HG02610 (cell line): ENCODE results near the gene KRT85.
A peak's percentile ranks its signal among the peaks of the same experiment; 100 is the strongest.

Experiments used
- ATAC-seq: cut with Tn5 transposase; IDR thresholded peaks from one replicate; pipeline ENCODE4 v1.9.1; 2021; ENCODE audit warnings: mild to moderate bottlenecking, moderate library complexity; ENCODE audit not compliant: unreplicated experiment

The KRT85 gene

DNA sequence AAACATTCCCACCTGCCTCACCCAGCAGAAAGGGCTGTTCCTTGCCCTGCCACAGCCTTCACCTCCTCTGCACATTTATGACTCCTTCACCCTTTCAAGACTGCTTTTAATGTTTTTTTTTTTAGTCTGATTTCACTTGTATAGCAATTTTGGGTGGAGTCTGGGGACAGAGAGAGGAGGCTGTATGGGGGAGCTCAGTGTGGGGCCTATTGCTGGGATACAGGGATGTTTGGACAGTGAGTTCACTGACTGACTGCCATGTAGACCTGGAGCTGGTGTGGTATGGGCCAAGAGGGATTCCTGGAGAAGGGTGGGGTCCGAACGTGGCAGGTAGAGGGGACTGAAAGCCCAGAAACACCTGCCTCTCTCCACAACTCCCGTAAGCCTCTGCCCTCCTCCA is 1.9 kb upstream of the KRT85 start:
- no peak for ATAC-seq

- ATAC-seq = no peak
Measured at GRCh38 chr12:52368508-52368907, 1.2 kb upstream of the KRT85 start.

DNA sequence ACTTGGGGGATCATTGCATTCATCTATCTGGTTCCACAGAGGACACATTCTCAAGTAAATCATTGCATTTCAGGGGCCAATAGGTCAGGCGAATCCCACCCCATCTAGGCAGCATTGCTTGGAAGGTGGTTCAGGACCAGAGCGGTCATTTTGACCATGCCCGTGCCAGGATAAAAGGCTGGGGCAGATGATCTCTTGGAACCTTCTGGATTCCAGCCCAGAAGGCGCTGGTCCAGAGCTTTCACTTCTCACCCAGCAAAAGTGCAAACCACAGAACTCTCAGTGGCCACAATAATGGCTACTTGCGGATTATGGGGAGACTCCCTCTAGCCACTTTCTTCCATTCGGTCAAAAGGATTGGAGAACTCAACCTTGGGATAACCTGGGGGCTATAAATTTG is 595 bp upstream of the KRT85 start:
- ATAC-seq = no peak

DNA sequence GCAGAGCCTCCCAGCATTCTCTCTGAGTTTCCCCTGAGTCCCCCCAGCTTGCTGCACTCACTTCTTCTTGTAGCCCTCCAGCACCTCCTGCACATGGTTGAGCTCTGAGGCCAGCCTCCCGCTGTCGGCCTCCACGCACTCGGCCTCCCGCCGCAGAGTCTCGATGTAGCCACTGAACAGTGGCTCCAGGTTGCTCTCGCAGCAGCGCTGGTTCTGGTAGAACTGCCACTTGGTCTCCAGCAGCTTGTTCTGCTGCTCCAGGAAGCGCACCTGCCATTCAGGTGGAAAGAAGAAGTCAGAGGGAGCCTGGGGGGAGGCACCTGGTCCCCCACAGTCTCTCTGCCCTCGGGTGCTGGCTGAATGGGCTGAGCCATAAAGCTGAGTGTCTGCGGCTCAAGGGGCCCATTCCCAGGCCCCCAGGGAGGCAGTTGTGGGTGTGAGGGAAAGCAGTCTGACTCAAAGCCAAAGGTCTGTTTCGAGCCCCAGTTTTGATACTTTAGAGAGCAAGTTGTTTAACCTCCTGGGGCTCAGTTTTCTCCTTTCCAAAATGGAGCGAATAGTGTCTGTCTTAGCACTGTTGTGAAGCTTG is 2.3 kb downstream of the KRT85 start:
- ATAC-seq = no peak

- ATAC-seq = no peak
Measured at GRCh38 chr12:52364061-52364460, 3.2 kb downstream of the KRT85 start.

- no peak for ATAC-seq
Measured at GRCh38 chr12:52363111-52363679, 4.1 kb downstream of the KRT85 start.

DNA sequence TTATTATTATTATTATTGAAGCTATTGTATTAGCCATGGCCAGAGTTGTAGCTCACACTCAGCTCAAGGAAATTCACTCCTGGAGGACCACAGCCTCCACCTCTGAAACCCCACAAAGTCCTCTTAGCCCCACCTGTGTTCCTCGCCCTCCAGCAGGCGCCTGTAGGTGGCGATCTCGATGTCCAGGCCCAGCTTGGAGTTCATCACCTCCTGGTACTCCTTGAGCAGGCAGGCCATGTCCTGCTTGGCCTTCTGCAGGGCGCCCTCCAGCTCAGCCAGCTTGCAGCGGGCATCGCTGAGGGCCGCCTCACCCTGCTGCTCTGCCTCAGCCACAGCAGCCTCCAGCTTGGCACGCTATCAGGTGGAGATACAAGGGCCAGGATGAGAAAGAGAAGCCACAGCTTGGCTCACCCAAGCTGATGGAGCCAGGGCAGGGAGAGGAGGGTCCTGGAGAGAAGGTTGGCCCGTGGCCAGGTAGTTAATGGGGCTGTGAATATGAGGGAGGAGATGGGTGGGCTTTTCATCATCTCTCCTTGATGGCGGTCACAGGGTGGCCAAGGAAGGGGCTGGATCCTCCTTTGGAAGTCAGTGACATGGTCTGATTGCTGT is 5.1 kb downstream of the KRT85 start:
- no peak for ATAC-seq

DNA sequence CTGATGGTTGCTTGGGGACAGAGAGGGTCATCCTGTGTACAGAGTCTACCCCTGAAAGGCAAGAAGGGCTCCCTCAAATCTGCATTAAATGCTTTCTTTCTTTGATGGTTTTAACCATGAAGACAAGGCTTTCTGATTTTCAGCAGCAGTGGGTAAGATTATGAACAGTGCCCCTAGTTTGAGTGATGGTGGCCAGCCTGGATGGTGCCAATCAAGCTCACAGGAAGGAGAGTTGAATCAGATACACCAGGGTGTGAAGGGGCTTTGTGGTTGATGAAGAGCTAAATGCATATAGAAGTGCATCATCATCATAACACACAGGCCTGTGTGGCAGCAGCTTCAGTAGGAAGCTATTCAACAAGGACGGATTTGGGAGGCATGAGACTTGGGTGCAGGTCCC is 5.7 kb downstream of the KRT85 start:
- ATAC-seq = no peak

DNA sequence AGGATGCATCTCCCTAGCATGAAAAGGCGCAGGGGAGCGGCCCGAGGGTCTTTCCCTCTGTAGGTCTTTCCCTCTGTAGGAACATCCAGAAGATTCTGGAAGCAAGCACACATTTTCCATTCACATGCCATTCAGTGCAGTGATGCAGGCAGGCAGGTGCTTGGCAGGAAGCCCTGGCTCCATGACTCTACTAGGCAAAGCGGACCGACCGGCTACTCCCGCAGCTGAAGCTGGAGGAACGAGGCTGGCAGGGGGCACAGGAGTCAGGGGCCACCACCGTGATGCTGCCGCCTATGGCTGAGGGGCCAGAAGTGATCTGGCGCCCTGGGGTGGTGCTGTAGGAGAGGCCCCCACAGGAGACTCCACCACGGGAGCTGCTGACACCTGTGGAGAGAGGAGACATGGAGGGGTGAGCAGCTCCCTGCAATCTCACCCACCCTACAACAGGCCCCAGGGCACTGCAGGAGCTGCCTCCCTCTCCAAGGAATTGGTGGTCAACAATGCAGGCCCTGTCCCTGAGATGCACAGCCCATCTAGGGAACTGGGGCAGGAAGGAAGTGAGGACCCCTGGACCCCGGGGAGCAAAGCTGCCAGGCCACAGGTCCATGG is 6.5 kb downstream of the KRT85 start:
- ATAC-seq = no peak

DNA sequence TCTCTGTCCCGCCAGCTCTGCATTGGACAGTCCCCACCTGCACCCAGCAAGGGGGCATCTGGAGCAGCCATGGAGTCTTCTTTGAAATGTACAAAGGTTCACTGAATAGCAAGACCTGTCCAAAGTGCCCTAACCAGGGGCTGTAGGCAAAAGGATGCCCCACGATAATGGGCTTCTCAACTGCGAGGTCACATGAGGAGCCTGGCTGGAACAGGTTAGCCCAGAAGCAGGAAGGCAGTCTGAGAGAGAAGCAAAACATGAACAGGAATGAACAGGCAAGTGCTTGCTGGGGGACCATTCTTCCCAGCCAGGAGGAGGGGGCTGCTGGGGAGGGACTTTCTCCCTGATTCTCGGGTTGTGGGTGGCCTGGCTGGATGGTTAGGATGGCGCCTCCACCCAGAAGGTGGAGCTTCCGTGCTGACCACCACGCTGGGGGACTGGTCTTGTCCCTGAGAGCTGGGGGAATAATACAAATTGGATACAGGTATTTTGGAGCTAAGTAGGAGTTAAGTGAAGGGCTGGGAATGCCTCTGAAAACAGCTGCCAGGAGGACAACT is 7.1 kb downstream of the KRT85 start:
- ATAC-seq = no peak

DNA sequence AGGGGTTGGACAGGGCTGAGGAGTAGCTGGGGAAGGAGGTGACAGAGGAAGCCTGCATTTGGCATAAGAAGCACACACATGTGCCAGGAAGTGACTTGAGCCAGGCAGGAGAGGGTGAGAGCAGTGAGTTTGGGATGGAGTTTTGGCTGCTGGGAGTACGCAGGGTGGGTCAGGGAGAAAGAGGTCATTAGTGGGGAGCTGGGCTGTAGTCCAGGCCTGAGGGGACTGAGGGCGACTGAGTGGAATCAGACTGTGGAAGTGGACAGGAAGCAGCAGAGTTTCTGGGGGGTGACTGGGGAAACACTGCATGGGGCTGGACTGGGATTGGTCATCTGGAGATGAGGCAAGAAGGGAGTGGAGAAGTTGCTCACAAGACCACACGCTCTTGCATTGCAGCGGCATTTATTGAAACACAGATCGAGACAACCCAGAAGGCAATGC is 7.6 kb downstream of the KRT85 start:
- ATAC-seq = no peak

GRCh38 chr12:52358575-52359350 is 8.5 kb downstream of the KRT85 start:
- peak; percentile 85 for ATAC-seq

DNA sequence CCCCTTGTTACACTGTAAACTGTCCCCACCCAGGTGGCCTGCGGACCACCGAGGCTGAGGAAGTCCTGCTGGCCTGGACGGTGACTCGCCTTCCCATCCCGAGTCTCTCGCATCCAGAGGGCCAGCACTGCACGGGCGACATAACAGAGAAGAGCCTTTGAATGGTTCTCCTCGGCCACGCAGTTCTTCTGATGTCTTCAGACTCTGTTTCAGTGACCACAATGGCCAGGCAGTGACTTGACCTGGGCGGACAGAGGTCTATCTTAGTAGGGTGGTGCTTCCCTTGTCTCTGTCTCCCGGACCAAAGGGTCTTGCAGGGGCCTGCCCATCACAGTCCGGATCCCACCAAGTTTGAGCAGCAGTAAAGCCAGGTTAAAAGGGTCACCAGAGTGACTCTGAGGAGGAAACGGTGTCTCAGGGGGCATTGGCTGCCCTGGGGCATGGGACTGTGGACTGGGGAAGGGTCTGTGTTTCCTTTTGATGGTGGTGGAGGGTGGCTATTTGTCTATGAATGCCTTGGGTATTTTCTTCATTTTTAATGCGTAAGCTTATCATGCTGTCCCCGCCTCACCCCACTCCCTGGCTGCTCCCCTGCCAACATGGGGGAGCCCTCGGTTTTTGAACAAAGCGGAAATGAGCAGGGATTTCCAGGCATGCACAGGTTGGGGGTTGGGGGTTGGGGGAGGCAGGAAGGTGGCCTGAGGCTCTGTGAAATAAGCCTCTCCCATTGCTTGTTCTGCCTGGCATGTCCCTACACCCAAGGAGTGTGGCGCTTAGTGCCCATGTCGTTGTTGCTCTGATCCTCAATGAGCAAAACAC is 10.3 kb downstream of the KRT85 start:
- ATAC-seq = no peak

GRCh38 chr12:52356031-52356761 is 11.1 kb downstream of the KRT85 start:
- ATAC-seq = no peak

DNA sequence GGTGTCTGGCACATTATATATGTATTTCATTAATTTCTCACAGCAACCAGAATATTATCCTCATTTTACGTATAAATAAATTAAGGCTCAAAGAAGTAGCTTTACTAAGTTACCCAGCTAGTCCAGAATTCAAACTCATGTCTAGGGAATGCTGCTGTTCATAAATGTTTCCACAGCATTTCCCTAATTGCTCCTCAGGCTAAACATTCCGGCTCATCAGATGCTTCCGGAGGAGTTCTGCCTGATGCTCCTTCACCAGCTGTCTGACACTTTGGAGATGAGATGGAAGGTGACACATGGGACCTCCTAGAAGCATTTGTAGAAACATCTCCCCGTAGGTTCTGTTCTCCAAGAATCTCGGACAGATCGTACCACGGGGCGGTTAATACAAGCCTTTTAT is 12.1 kb downstream of the KRT85 start:
- no peak for ATAC-seq

- ATAC-seq = no peak
Measured at GRCh38 chr12:52354200-52354599, 13.1 kb downstream of the KRT85 start.

GRCh38 chr12:52353766-52354165 is 13.5 kb downstream of the KRT85 start:
- ATAC-seq = no peak

DNA sequence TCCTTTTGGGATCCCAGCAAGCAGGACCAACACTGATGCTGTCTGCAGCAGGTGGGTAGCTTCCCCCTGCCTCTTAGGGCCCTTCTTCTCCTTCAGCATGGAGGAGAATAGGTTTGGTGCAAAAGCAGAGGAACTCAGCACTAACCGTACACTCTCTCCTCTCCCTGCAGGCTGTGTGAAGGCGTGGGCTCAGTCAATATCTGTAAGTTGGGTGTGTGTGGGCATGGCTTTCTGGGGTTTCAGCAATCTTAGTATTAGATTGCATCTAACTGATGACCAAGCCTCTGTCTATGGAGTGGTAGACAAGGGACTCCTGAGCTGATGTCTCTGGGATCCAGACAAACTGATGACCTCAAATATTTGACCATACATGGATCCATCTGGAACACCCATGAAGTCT is 14.3 kb downstream of the KRT85 start:
- ATAC-seq = no peak

DNA sequence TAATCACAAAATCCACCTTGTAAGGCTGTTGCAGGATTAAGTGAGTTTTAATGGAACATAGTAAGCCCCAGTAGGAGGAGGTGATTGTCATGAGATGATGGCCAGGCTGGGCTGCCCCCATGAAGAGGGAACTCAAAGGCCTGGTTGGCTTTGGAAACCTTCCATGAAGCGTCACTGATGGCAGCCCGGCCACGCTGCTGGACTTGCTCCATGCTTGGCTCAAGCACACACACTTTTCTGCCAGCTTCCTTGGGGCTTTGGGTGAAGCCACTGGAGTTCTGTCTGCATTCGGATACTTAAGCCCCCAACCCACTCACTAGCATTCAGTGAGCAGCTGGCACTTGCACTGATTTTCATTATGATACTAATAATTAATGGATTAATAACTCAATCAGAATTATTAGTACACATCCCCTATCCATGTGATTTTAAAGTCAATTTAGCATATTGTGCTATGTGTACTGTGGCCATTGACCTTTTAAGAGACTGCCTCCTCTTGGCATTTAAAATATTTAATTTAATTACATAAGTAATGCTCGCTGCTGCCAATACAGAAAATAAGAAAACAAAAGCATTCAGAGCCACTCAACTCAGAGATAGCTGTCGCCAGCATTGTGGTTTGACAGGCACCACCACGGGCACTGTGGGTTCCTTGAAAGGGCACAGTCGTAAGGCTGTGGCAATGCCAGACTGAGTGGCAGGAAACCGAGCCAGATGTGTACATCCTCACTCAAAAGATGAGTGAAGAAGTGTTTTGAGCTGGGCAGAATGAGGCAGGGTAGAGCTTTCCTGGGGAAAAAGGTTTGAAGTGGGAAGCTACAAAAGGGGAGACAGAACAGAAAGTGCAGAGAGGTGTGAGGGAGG is 15.9 kb downstream of the KRT85 start:
- no peak for ATAC-seq
